Measurements from ENCODE around the gene FAM131A. TPM values are rescaled to one million over a fixed set of nuclear protein-coding genes. Genes with fewer than 3 reads are reported as not detected.
A peak's percentile ranks its signal among the peaks of the same experiment; 100 is the strongest.

FAM131A gene
- total and polyA plus RNA-seq, 9 of the 15 experiments (the other 6 are each of a cell fraction or from before 2014, with no cell fraction given): 0.48 to 11.1 (median 4.3) TPM

DNA sequence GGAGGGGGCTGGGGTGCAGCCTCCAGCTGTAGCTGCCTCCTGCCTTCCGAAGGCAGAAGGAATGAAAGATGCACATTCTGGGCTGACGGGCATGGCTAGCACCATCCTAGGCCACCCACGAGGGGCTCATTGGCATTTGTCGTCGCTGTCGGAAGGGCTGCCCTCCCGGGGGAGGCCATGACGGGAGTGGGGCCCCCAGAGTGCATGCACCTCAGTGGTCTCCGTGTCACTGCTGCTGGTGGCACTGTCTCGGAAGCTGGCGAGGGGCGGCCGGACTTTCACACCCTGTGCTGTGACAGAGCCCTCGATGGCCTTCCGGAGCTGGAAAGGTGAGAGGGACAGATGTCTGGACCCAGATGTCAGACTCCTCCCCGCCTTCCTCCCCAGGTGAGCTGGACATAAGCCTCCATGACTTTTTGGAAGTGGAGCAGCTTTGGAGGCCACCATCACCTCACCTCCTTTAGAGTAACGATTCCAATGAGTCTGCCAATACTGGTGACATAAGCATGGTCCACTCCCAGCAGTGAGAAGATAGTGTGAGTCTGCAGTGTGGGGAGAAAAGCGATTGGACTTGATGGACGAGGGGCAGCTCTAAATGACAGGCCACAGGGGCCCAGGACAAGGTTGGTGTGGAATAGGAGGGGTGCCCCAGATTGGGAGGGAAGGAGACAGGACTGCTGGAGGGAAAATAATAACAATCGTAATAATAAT, 9.2 kb downstream of the FAM131A start:
- POLR2A ChIA-PET: interaction anchor here (0.7 kb wide), 1 partner anchor 10 kb away, joined by 3 read pairs; no protein-coding TSS in a partner anchor

More for the DNA sequence above, 9.2 kb downstream of the FAM131A start:
- peaks cover 53% of the 10 kb centered on the region; the same call in 2 of the 3 replicates for H3K36me3 ChIP-seq (ENCODE audit: control insufficient read depth, insufficient read depth, low read length)
- DNase-seq (ENCODE audit: extremely low read depth in 1 of 4, low spot score in 3 of 4) (peak in 1 of 4 experiments; percentile 32), ATAC-seq (peak; percentile 3; the same call in 1 of the 3 replicates), FAIRE-seq (no peak)
- no peak overlapping the region for H2AFZ ChIP-seq (ENCODE audit: low read depth, low read length)
- no peaks in the 10 kb centered on the region for H4K20me1 ChIP-seq (replicated peaks; ENCODE audit: control insufficient read depth, insufficient read depth, low read length)
- 79% methylated on average over 19 of the region's 20 CpGs for WGBS (ENCODE audit: insufficient coverage, low coverage, missing lambda C conversion rate)
- TF ChIP-seq POLR2G (IDR thresholded peaks at IDR 0.05; ENCODE audit: low read depth, low read length) (peak; percentile 56), SUPT5H (IDR thresholded peaks at IDR 0.05) (no peak), MITF (IDR thresholded peaks at IDR 0.05) (no peak), RBBP5 (IDR thresholded peaks at IDR 0.05; ENCODE audit: borderline replicate concordance, insufficient read depth, low read length, poor library complexity, severe bottlenecking) (peak; percentile 18)
- TF ChIP-seq, protein P1, sequence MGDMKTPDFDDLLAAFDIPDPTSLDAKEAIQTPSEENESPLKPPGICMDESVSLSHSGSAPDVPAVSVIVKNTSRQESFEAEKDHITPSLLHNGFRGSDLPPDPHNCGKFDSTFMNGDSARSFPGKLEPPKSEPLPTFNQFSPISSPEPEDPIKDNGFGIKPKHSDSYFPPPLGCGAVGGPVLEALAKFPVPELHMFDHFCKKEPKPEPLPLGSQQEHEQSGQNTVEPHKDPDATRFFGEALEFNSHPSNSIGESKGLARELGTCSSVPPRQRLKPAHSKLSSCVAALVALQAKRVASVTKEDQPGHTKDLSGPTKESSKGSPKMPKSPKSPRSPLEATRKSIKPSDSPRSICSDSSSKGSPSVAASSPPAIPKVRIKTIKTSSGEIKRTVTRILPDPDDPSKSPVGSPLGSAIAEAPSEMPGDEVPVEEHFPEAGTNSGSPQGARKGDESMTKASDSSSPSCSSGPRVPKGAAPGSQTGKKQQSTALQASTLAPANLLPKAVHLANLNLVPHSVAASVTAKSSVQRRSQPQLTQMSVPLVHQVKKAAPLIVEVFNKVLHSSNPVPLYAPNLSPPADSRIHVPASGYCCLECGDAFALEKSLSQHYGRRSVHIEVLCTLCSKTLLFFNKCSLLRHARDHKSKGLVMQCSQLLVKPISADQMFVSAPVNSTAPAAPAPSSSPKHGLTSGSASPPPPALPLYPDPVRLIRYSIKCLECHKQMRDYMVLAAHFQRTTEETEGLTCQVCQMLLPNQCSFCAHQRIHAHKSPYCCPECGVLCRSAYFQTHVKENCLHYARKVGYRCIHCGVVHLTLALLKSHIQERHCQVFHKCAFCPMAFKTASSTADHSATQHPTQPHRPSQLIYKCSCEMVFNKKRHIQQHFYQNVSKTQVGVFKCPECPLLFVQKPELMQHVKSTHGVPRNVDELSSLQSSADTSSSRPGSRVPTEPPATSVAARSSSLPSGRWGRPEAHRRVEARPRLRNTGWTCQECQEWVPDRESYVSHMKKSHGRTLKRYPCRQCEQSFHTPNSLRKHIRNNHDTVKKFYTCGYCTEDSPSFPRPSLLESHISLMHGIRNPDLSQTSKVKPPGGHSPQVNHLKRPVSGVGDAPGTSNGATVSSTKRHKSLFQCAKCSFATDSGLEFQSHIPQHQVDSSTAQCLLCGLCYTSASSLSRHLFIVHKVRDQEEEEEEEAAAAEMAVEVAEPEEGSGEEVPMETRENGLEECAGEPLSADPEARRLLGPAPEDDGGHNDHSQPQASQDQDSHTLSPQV (IDR thresholded peaks at IDR 0.05): peak; percentile 16; the same call in 1 of the 2 replicates
- TF ChIP-seq, protein P2, sequence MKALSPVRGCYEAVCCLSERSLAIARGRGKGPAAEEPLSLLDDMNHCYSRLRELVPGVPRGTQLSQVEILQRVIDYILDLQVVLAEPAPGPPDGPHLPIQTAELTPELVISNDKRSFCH (CRISPR knock-in tag; IDR thresholded peaks at IDR 0.05): no peak
- TF ChIP-seq, protein P2 (tag; IDR thresholded peaks at IDR 0.05): no peak
- no peaks in the 10 kb centered on the region for H3K9me3 ChIP-seq (replicated peaks; ENCODE audit: control insufficient read depth, insufficient read depth, low read depth, low read length)
- peak overlapping the region; percentile 60 to 75 for H3K9ac ChIP-seq (ENCODE audit: insufficient read depth in 1 of 2, low read depth in 2 of 2, low read length in 2 of 2)
- H3K4me2 ChIP-seq (ENCODE audit: insufficient read depth, low read length): peak overlapping the region; percentile 79
- no peak overlapping the region for H3K4me3 ChIP-seq
- peak overlapping the region; percentile 88 for H3K27ac ChIP-seq (ENCODE audit: extremely low read depth, low read depth, low read length)
- in situ Hi-C loops (cut with MboI): no loop called here
- intact Hi-C loops (cut with micrococcal nuclease): no loop called here
- CTCF ChIA-PET (ENCODE audit: low intra/inter-chr PET ratio): no interaction called here
- BruUV-seq (replicated peaks): no TSS peak
- H3K4me1 ChIP-seq (replicated peaks in 1 of 2; ENCODE audit: control insufficient read depth in 2 of 2, insufficient read depth in 2 of 2, low read length in 2 of 2): peaks cover 56 to 64% of the 10 kb centered on the region in 2 experiments
- H3K79me2 ChIP-seq (ENCODE audit: control insufficient read depth, insufficient read depth, low read length): peaks cover 8% of the 10 kb centered on the region; the same call in 2 of the 3 replicates
- peaks cover 6% of the 10 kb centered on the region for H3K9me1 ChIP-seq (ENCODE audit: control insufficient read depth, insufficient read depth, low read length)
- no peaks in the 10 kb centered on the region for H3K27me3 ChIP-seq (ENCODE audit: control insufficient read depth in 2 of 2, insufficient read depth in 2 of 2, low read length in 2 of 2)
